RWPE1 (cell line): ENCODE measurements around the gene SRBD1.

Experiments used
- CTCF ChIA-PET: fragments of 350-600 bp; sonication (Branson Sonifier 250); formaldehyde crosslinking; extraction: SDS; loops from one replicate; lab custom pipeline; 2021; lab: Yijun Ruan, JAX
- POLR2A ChIA-PET: fragments of 400-600 bp; formaldehyde crosslinking; extraction: SDS; loops from one replicate; lab custom pipeline; 2020; ENCODE audit warnings: antibody characterized with exemption; ENCODE audit not compliant: low non-redundant PET; lab: Yijun Ruan, JAX
- DNase-seq: peaks from one replicate; pipeline ENCODE4 v3.0.0; 2012; ENCODE audit warnings: low spot score
- H3K27ac ChIP-seq: fragments of 450-650 bp; 2 replicates; pipeline ENCODE4 v1.5.1; 2017
- TF ChIP-seq, protein P1 (sequence below): fragments of 450-650 bp; conservative IDR thresholded peaks from 2 replicates; pipeline ENCODE4 v1.5.1; 2017; ENCODE audit warnings: low read depth, mild to moderate bottlenecking

Gene SRBD1

DNA sequence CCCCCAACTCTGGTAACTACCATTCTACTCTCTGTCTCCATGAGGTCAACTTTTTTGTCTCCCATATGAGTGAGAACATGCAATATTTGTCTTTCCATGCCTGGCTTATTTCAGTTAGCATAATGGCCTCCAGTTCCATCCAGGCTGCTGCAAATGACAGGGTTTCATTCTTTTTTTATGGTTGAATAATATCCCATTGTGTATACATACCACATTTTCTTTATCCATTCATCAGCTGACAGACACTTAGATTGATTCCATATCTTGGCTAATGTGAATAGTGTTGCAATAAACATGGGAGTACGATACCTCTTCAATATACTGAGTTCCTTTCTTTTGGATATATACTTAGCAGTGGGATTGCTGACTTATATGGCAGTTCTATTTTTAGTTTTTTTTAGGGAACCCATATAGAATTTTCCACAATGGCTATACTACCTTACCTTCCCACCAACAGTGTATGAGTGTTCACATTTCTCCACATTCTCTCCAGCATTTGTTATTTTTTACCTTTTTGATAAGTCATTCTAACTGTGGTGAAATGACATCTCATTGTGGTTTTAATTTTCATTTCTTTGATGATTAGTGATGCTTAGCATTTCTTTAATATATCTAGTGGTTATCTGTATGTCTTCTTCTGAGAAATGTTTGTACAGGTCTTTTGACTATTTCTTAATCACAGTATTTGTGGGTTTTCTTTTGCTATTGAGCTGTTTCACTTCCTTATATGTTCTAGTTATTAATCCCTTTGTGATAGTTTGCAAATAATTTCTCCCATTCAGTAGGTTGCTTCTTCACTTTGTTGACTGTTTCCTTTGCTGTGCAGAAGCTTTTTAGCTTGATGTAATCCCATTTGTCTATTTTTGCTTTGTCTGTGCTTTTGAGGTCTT is 112.2 kb downstream of the SRBD1 start:
- TF ChIP-seq, protein P1, sequence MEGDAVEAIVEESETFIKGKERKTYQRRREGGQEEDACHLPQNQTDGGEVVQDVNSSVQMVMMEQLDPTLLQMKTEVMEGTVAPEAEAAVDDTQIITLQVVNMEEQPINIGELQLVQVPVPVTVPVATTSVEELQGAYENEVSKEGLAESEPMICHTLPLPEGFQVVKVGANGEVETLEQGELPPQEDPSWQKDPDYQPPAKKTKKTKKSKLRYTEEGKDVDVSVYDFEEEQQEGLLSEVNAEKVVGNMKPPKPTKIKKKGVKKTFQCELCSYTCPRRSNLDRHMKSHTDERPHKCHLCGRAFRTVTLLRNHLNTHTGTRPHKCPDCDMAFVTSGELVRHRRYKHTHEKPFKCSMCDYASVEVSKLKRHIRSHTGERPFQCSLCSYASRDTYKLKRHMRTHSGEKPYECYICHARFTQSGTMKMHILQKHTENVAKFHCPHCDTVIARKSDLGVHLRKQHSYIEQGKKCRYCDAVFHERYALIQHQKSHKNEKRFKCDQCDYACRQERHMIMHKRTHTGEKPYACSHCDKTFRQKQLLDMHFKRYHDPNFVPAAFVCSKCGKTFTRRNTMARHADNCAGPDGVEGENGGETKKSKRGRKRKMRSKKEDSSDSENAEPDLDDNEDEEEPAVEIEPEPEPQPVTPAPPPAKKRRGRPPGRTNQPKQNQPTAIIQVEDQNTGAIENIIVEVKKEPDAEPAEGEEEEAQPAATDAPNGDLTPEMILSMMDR = no peak
- POLR2A ChIA-PET = no interaction called here
- no peak for DNase-seq
- H3K27ac ChIP-seq = no peak overlapping the region
- CTCF ChIA-PET = interaction anchor here (0.6 kb wide), 1 partner anchor 378 kb away, joined by 6 read pairs; no protein-coding TSS in a partner anchor

DNA sequence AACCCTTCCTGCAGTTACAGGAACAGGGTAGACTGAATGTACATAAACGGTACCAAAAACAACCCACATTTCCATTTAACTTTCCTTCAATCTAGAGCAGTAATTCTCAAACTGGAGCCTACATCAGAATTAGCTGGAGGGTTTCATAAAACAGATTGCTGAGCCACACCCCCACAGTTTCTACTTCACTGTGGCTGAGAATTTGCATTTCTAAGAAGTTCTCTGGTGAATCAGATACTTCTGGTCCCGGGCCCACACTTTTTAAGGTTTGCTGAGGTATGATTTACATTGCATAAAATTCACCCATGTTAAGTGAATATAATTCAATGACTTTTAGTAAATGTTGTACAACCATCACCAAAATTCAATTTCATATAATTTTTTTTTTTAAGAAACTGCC is 113.7 kb downstream of the SRBD1 start:
- TF ChIP-seq, protein P1 = no peak
- ChIA-PET POLR2A (no interaction called here), CTCF (interaction anchor here (0.7 to 1.8 kb wide), 2 partner anchors 516 to 868 kb away, joined by 3 to 10 read pairs; no protein-coding TSS in a partner anchor)
- no peak overlapping the region for H3K27ac ChIP-seq
- no peak for DNase-seq

DNA sequence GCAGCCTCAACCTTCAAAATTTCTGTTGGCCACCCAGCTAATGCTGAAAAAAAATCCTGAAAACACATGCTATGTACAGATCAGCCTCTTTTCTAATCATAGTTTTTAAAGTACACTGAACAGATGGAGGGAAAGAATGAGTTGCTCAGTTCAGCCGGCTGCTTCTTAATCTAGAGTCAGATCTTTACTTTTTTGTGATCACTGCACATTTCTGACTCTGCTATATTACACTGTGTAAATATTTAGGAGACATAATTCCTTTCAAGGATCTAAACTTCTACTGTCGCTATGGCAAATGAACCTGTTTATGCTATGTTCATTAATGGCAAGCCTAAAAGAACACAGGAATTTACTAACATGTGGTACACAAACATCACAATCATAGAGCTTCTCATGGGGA is 114.2 kb downstream of the SRBD1 start:
- ChIA-PET CTCF (interaction anchor here (0.7 to 1.8 kb wide), 2 partner anchors 515 to 869 kb away, joined by 3 to 10 read pairs; no protein-coding TSS in a partner anchor), POLR2A (no interaction called here)
- DNase-seq = no peak
- no peak overlapping the region for H3K27ac ChIP-seq
- TF ChIP-seq, protein P1 = no peak

DNA sequence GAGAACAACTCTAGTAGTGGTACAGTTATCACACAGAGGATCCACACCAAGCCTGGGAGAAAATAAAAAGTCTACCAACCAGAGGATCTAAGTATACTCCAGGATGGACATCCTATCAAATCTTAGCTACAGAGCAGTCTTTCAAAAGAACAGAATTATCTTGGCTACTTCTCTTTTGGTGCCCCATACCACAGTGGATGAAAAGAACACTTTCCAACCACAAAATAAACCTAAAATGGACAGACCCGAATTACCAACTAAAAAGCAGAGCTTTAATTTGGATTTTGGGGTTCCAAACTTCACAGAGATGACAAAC is 116.1 kb downstream of the SRBD1 start:
- no peak for DNase-seq
- ChIA-PET POLR2A (interaction anchor here (0.7 kb wide), 1 partner anchor 39 kb away, joined by 3 read pairs; no protein-coding TSS in a partner anchor), CTCF (interaction anchor here (0.6 to 2.3 kb wide), 9 partner anchors 8 to 1067 kb away, joined by 3 to 32 read pairs (median 5); no protein-coding TSS in a partner anchor)
- no peak overlapping the region for H3K27ac ChIP-seq
- TF ChIP-seq, protein P1 = peak; percentile 50

GRCh38 chr2:45494275-45494977 is 116.6 kb downstream of the SRBD1 start:
- ChIA-PET CTCF (interaction anchor here (0.5 to 2.3 kb wide), 20 partner anchors 7 to 1451 kb away, joined by 3 to 32 read pairs (median 4); no protein-coding TSS in a partner anchor), POLR2A (interaction anchor here (0.7 kb wide), 1 partner anchor 39 kb away, joined by 3 read pairs; no protein-coding TSS in a partner anchor)
- H3K27ac ChIP-seq = no peak overlapping the region
- TF ChIP-seq, protein P1 = peak; percentile 85
- peak; percentile 29 for DNase-seq

DNA sequence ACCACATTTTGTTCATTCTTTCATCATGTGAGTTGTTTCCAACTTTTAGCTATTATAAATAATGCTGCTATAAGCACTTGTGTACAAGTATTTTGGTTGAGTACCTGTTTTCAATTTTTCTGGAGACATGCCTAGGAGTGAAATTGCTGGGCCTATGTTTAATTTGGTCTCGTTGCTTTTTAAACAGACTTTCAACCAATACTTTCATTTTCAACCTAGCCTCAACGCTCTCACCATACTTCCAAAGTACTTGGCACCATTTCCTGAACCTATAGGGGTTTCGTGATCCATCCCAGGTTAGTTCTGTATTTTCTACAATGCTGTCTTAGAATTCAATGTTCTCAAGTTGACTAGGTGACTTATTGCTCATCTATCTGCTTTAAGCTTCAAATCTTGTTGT is 126.1 kb downstream of the SRBD1 start:
- ChIA-PET POLR2A (no interaction called here), CTCF (interaction anchor here (0.7 kb wide), 1 partner anchor 705 kb away, joined by 3 read pairs; no protein-coding TSS in a partner anchor)
- no peak overlapping the region for H3K27ac ChIP-seq
- DNase-seq = no peak
- TF ChIP-seq, protein P1 = no peak
